GM20431 (cell line): Measurements from ENCODE around the gene TNFRSF19.
"Not testable (repeated sequence)": the region's sequence is repeated elsewhere in the genome, so short reads cannot be mapped to it uniquely, and the experiment has no call there.

Source experiments
- in situ Hi-C: fragments of 300-500 bp; cut with MseI, MboI; formaldehyde crosslinking; loops from one replicate; pipeline ENCODE4 v1.15.0; 2020; ENCODE audit warnings: low sequenced_read_pairs; ENCODE audit not compliant: unreplicated experiment

Gene TNFRSF19

GRCh38 chr13:23570099-23570920 lies at the start of gene TNFRSF19:
Gene TNFRSF19, plus strand, starts transcription at chr13:23570412. Its CDS starts 19,772 bp downstream, at chr13:23590184.
- in situ Hi-C loops: no loop called here

DNA sequence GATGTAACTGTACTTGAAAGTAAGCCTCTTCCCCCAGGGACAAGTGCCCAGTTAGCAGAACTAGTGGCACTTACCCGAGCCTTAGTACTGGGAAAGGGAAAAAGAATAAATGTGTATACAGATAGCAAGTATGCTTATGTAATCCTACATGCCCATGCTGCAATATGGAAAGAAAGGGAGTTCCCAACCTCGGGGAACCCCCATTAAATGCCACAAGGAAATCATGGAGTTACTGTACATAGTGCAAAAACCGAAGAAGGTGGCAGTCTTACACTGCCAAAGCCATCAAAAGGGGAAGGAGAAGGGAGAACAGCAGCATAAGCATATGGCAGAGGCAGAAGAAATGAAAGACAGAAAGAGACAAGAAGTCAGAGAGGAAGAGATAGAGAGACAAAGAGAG lies 40.3 kb upstream of the TNFRSF19 start:
- in situ Hi-C loops: not testable (repeated sequence)

GRCh38 chr13:23531446-23531845 lies 38.8 kb upstream of the TNFRSF19 start:
- in situ Hi-C loops: no loop called here

GRCh38 chr13:23534090-23534489 lies 36.1 kb upstream of the TNFRSF19 start:
- in situ Hi-C loops: no loop called here

- in situ Hi-C loops: no loop called here
These were observed 28.9 kb upstream of the TNFRSF19 start for GRCh38 chr13:23541221-23541824.

DNA sequence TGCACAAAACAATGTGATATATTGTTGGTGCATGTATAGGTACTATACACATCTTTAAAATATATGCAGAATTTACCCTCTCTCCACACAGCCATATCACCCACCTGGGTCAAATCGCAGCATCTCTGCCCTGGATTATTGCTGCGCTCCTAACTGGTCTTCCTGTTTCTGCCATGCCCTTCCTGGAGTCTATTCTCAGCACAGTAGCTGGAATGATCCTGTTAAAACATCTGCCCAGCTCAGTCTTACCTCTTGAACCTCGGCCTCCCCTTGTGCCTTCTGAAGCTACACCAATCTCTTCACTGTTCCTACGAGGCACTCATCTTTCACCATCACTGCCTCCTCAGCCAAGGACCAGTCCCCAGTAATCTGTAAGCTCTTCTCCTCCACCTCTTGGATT lies 25.5 kb upstream of the TNFRSF19 start:
- in situ Hi-C loops: no loop called here

- in situ Hi-C loops: no loop called here
These were observed 23.1 kb upstream of the TNFRSF19 start for GRCh38 chr13:23547000-23547590.

GRCh38 chr13:23549724-23550123 lies 20.5 kb upstream of the TNFRSF19 start:
- in situ Hi-C loops: no loop called here

- in situ Hi-C loops: no loop called here
These were observed 20.0 kb upstream of the TNFRSF19 start for GRCh38 chr13:23550163-23550562.

GRCh38 chr13:23551213-23552008 lies 18.8 kb upstream of the TNFRSF19 start:
- in situ Hi-C loops: no loop called here

- in situ Hi-C loops: no loop called here
These were observed 18.0 kb upstream of the TNFRSF19 start for GRCh38 chr13:23552171-23552570.

DNA sequence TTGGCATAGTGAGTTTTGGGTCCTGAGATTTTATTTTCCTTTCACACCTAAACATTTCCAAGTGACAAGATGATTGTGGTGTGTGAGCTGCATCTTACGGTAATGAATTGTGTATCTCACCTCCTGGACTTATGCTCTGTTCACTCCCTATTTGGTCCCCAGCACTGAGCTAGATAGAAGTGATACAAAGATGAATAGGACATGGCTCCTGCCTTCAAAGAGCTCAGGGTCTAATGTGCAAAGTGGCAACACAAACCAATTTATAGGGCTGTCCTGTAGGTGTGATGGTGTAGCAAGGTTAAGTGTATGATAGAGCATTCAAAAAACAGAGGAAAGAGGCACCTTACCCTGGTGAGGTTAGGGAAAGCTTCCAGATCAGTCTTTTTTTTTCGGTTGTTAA lies 17.6 kb upstream of the TNFRSF19 start:
- in situ Hi-C loops: no loop called here

DNA sequence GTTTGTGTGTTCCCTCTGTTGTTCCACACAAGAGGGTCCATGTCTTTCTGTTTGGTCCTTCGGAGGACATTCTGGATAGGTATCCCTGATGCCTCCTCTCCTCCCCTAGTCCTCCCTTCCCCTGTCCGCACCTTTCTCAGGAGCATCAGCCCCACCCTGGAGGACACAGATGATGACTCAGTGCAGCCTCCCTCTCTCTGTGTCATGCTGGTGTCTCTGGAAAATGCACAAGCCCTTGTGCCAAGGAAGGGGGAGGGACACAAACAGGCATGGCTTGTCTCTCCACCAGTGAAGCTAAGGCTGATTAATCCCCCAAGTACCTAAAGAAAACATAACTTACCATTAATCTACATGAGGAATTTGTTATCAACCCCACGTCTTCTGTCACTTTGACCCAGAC lies 16.2 kb upstream of the TNFRSF19 start:
- in situ Hi-C loops: no loop called here

- in situ Hi-C loops: no loop called here
These were observed 13.2 kb upstream of the TNFRSF19 start for GRCh38 chr13:23557043-23557442.

DNA sequence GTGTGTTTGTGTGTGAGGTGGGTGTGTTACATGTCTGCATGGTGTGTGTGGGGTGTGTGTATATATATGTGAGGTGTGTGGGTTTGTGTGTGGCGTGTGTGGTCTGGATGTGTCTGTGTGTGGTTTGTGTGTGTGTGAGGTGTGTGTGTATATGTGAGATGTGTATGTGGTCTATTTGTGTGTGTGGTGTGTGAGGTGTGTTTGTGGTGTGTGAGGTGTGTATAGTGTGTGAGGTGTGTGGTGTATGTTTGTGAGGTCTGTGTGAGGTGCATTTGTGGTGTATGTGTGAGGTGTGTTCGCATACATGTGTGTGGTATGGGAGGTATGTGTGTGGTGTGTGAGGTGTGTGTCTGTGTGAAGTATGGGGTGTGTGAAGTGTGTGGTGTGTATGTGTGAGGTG lies 12.5 kb upstream of the TNFRSF19 start:
- in situ Hi-C loops: no loop called here

GRCh38 chr13:23558675-23559536 lies 11.3 kb upstream of the TNFRSF19 start:
- in situ Hi-C loops: no loop called here

- in situ Hi-C loops: no loop called here
These were observed 9.6 kb upstream of the TNFRSF19 start for GRCh38 chr13:23560571-23561089.

GRCh38 chr13:23561261-23561660 lies 9.0 kb upstream of the TNFRSF19 start:
- in situ Hi-C loops: no loop called here

DNA sequence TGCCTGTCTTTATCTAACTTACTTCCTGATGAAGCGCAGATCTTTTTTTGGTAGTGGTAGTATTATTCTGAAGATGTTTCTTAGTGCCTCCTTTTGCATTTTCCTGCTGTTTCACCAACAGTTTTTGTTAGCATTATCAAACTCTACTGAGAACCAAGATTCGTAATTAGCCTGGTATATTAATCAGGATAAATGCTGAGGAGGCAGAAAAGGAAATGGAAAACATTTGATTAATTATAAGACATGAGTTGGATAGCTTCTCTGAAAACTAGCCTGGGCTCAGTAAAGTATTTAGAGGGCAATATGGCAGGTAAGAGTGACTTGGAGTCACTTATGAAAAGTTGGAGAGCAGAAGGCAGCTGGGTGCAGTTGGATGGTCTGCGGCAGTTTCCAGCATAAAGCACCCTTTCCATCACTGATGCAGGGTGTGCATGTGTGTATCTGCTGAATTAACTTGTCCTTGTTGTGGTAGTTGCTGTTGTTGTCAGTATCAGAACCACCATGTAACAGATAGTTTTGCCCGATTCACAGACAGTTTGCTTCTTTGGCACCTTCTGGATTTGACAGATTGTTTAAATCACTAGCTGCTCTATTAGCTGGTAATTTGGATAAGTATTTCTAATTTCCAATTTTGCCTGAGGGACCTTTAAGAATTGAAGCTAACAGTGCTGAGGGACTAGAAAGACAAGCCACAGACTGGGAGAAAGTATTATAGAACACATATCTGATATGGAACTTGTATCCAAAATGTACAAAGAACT lies 6.9 kb upstream of the TNFRSF19 start:
- in situ Hi-C loops: no loop called here
